Fibroblast of skin of back (primary cell): ENCODE results near the gene CDKN2B.
"Not testable (repeated sequence)": the region's sequence is repeated elsewhere in the genome, so short reads cannot be mapped to it uniquely, and the experiment has no call there.

Source experiments
- DNase-seq: peaks from one replicate; pipeline ENCODE4 v3.0.0-alpha.2; 2013

Gene CDKN2B

GRCh38 chr9:21968331-21969010 is 40.6 kb downstream of the CDKN2B start:
- DNase-seq: no peak

GRCh38 chr9:21967702-21968101 is 41.4 kb downstream of the CDKN2B start:
- no peak for DNase-seq

- no peak for DNase-seq
These were observed 41.9 kb downstream of the CDKN2B start for GRCh38 chr9:21967169-21967568.

GRCh38 chr9:21966140-21966851 is 42.8 kb downstream of the CDKN2B start:
- no peak for DNase-seq

- DNase-seq: peak; percentile 71
These were observed 43.6 kb downstream of the CDKN2B start for GRCh38 chr9:21965401-21965951.

GRCh38 chr9:21964925-21965385 is 44.1 kb downstream of the CDKN2B start:
- DNase-seq: no peak

- DNase-seq: no peak
These were observed 47.5 kb downstream of the CDKN2B start for GRCh38 chr9:21961569-21961968.

- DNase-seq: not testable (repeated sequence)
These were observed 49.8 kb downstream of the CDKN2B start for GRCh38 chr9:21959268-21959667.

GRCh38 chr9:21958833-21959232 is 50.3 kb downstream of the CDKN2B start:
- no peak for DNase-seq
